ENCODE measurements around the gene SERPINB1. TPM values are rescaled to one million over a fixed set of nuclear protein-coding genes. Genes with fewer than 3 reads are reported as not detected.

Gene SERPINB1
- total RNA-seq, 1 experiment from 2014 or later: 73.2 TPM

DNA sequence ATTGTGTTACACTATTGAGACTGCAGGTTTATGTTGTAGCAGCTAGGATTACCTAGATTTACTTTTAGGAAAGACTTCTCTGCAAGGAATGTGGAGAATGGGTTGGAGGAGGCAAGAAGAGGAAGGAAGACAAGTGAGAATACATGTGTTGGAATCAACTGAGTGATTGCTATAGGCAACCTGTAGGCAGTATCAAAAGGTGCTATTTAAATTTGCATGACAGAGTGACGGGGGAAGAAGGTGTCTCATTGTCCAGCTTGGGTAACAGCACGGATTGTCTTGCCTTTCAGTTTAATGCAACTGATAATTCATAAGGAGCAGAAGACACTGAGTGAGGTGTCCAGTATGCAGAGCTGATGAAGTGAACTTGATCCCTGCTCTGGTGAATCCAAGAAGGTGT, 42.0 kb upstream of the SERPINB1 start:
- ATAC-seq (no peak), DNase-seq (ENCODE audit: low read depth, low spot score) (no peak)
- no peaks in the 10 kb centered on the region for H4K20me1 ChIP-seq (ENCODE audit: insufficient read depth)
- TF ChIP-seq EZH2 (IDR thresholded peaks at IDR 0.05) (no peak), FOSL1 (IDR thresholded peaks at IDR 0.05; ENCODE audit: low read depth) (no peak), YY1 (IDR thresholded peaks at IDR 0.05; ENCODE audit: extremely low read depth, insufficient replicate concordance, low read depth, low read length) (no peak)
- BruUV-seq (replicated peaks): no TSS peak
- H3K9ac ChIP-seq (ENCODE audit: low read length): no peak overlapping the region
- H3K27ac ChIP-seq (ENCODE audit: low read depth, low read length): no peak overlapping the region
- ChIA-PET CTCF (no interaction called here), RAD21 (ENCODE audit: low non-redundant PET in 1 of 2, low total read pairs in 2 of 2, uncharacterized antibody in 2 of 2, unreplicated experiment in 2 of 2) (no interaction called here), POLR2A (no interaction called here)
- H2AFZ ChIP-seq (ENCODE audit: low read depth, low read length, poor library complexity, severe bottlenecking): no peak overlapping the region
- H3K4me2 ChIP-seq (ENCODE audit: low read length): no peak overlapping the region
- H3K36me3 ChIP-seq (ENCODE audit: control insufficient read depth in 1 of 2, insufficient read depth in 2 of 2, low read length in 2 of 2): no peaks in the 10 kb centered on the region
- H3K27me3 ChIP-seq (ENCODE audit: insufficient read depth, low read length): no peaks in the 10 kb centered on the region
- H3K79me2 ChIP-seq (ENCODE audit: insufficient read depth, low read length): no peaks in the 10 kb centered on the region
- no peak overlapping the region for H3K4me3 ChIP-seq (replicated peaks in 1 of 2; ENCODE audit: low read depth in 1 of 2, low read length in 2 of 2)
- H3K4me1 ChIP-seq (ENCODE audit: control insufficient read depth in 1 of 2, insufficient read depth in 2 of 2, low read length in 2 of 2): peaks cover 0 to under 1% of the 10 kb centered on the region in 2 experiments; a peak in 2 of 4 replicates
- no peaks in the 10 kb centered on the region for H3K9me3 ChIP-seq (ENCODE audit: control insufficient read depth in 1 of 2, insufficient read depth in 1 of 2, low read depth in 1 of 2, low read length in 2 of 2)
- no peaks in the 10 kb centered on the region for H3K9me2 ChIP-seq (ENCODE audit: insufficient read depth)
- intact Hi-C loops (cut with micrococcal nuclease): no loop called here

DNA sequence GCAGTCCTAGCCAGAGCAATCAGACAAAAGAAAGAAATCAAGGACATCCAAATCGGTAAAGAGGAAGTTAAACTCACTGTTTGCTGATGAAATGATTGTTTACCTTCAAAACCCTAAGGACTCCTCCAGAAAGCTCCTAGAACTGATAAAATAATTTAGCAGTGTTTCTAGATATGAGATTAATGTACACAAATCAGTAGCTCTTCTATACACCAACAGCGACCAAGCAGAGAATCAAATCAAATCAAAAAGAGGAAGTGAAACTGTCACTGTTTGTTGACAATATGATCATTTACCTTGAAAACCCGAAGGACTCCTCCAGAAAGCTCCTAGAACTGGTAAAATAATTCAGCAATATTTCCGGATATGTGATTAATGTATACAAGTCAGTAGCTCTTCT, 39.8 kb upstream of the SERPINB1 start:
- no peak for DNase-seq (ENCODE audit: low read depth, low spot score)
- RAD21 ChIA-PET (ENCODE audit: low non-redundant PET in 1 of 2, low total read pairs in 2 of 2, uncharacterized antibody in 2 of 2, unreplicated experiment in 2 of 2): no interaction called here
- TF ChIP-seq EGR1 (IDR thresholded peaks at IDR 0.05; ENCODE audit: low read depth) (no peak), EZH2phosphoT487 (IDR thresholded peaks at IDR 0.05; ENCODE audit: borderline replicate concordance) (no peak), ZBTB33 (IDR thresholded peaks at IDR 0.05; ENCODE audit: extremely low read depth, insufficient replicate concordance, low read length) (no peak), REST (IDR thresholded peaks at IDR 0.05; ENCODE audit: low read depth) (no peak), ZNF274 (IDR thresholded peaks at IDR 0.05; ENCODE audit: low read depth, low read length) (no peak), TCF7L2 (IDR thresholded peaks at IDR 0.05; ENCODE audit: borderline replicate concordance, extremely low read depth, insufficient read depth, insufficient read length) (no peak), CTCF (IDR thresholded peaks at IDR 0.05 in 2 of 3, conservative IDR thresholded peaks at IDR 0.05 in 1 of 3; ENCODE audit: borderline replicate concordance in 1 of 3, insufficient read depth in 1 of 3, low read depth in 2 of 3, low read length in 2 of 3) (no peak), ZFX (IDR thresholded peaks at IDR 0.05) (no peak)
- TF ChIP-seq, protein P1, sequence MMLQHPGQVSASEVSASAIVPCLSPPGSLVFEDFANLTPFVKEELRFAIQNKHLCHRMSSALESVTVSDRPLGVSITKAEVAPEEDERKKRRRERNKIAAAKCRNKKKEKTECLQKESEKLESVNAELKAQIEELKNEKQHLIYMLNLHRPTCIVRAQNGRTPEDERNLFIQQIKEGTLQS (IDR thresholded peaks at IDR 0.05): no peak

More for the DNA sequence above, 39.8 kb upstream of the SERPINB1 start:
- H4K20me1 ChIP-seq (ENCODE audit: insufficient read depth): no peaks in the 10 kb centered on the region
- H3K9me3 ChIP-seq (ENCODE audit: control insufficient read depth in 1 of 2, insufficient read depth in 1 of 2, low read depth in 1 of 2, low read length in 2 of 2): no peaks in the 10 kb centered on the region
- no peaks in the 10 kb centered on the region for H3K36me3 ChIP-seq (ENCODE audit: control insufficient read depth in 1 of 2, insufficient read depth in 2 of 2, low read length in 2 of 2)
- H3K4me1 ChIP-seq (ENCODE audit: control insufficient read depth in 1 of 2, insufficient read depth in 2 of 2, low read length in 2 of 2): peaks cover 19 to 22% of the 10 kb centered on the region in 2 experiments
- H2AFZ ChIP-seq (ENCODE audit: low read depth, low read length, poor library complexity, severe bottlenecking): no peak overlapping the region
- POLR2A ChIA-PET: interaction anchor here (1.4 kb wide), 1 partner anchor 24 kb away, joined by 3 read pairs; no protein-coding TSS in a partner anchor
- H3K79me2 ChIP-seq (ENCODE audit: insufficient read depth, low read length): no peaks in the 10 kb centered on the region
- CTCF ChIA-PET: no interaction called here
- H3K9me2 ChIP-seq (ENCODE audit: insufficient read depth): no peaks in the 10 kb centered on the region
- intact Hi-C loops (cut with micrococcal nuclease): no loop called here
- H3K9ac ChIP-seq (ENCODE audit: low read length): no peak overlapping the region
- H3K4me2 ChIP-seq (ENCODE audit: low read length): no peak overlapping the region
- H3K27ac ChIP-seq (ENCODE audit: low read depth, low read length): no peak overlapping the region
- H3K4me3 ChIP-seq (replicated peaks in 1 of 2; ENCODE audit: low read depth in 1 of 2, low read length in 2 of 2): no peak overlapping the region
- no peak for ATAC-seq
- no peaks in the 10 kb centered on the region for H3K27me3 ChIP-seq (ENCODE audit: insufficient read depth, low read length)
- no TSS peak for BruUV-seq (replicated peaks)
